ENCODE data around the gene DTD2. TPM values are rescaled to one million over a fixed set of nuclear protein-coding genes. Genes with fewer than 3 reads are reported as not detected.

The DTD2 gene
- 10 to 100 TPM; 12.7 to 14.9 TPM for total RNA-seq
- polyA plus RNA-seq (2013, experiment 1 of 2) = 19.2 TPM
- polyA plus RNA-seq (2013, experiment 2 of 2) = 16.2 TPM
- long read RNA-seq, experiment 1, partial matches to known transcripts = 0 of 2 reads
- long read RNA-seq, experiment 1, other reads (novel, unspliced or antisense) = 2 of 2 reads
- long read RNA-seq, experiment 2, transcript DTD2-203 (3 exons, 823 nt) = major isoform, 5 of 9 reads
- long read RNA-seq, experiment 2, partial matches to known transcripts = 0 of 9 reads
- long read RNA-seq, experiment 2, other reads (novel, unspliced or antisense) = 0 of 9 reads
- long read RNA-seq, experiment 3, transcript DTD2-203 (3 exons, 823 nt) = major isoform, 6 of 11 reads
- long read RNA-seq, experiment 3, partial matches to known transcripts = 0 of 11 reads
- long read RNA-seq, experiment 3, other reads (novel, unspliced or antisense) = 2 of 11 reads
- long read RNA-seq, experiment 4, partial matches to known transcripts = 0 of 2 reads
- long read RNA-seq, experiment 4, other reads (novel, unspliced or antisense) = 1 of 2 reads

DNA sequence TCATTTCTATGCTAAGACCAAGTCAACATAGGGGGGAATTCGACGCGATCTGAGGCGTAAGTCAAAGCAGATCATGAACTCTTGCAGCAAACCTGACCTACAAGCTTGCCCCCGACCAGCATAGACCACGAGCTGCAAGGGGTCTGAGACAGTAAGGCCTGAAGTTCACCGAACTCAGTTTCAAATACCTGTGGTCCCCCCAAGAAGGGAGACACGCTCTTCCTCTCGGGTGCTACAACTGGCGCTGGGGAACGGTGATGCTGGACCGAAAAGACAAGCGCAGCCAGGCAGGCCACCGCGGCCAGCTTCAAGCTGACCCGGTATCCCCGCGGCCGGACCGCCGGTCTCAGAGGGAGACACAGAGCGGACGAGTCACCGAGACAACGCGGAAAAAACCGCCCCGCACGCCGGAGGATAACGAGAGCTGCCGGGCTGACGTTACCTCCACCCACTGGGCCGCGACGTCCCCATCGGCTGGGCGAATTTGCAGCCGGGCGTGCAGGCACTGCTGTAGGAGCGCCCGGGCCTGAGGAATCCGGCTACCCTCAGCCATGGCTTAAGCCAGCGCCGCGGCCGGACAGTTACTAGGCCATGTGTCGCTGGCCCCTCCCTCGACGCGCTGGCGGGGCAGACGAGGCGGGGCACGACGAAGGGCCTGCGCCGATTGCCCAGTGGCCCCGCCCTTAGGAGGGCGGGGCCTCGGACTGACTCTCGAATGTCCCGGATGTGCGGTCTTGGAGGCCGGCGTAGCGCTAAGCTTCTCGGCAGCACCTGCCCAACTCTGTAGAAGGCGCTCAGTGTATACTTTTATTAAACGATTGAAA lies at the start of gene DTD2:
DTD2 (minus strand) TSS at position 666 of the 824 bp plus-strand sequence; CDS start at position 553, 113 bp downstream.
- Histone ChIP-seq H3K4me1 (ENCODE audit: control insufficient read depth, insufficient read depth, low read length) (no peaks in the 10 kb centered on the region), H3K27ac (ENCODE audit: low read depth, low read length) (peak within 1 kb of the TSS; percentile 80), H3K27me3 (ENCODE audit: control insufficient read depth, insufficient read depth, low read length, poor library complexity, severe bottlenecking) (no peaks in the 10 kb centered on the region), H3K9me3 (ENCODE audit: control insufficient read depth, low read length) (no peaks in the 10 kb centered on the region), H3K36me3 (ENCODE audit: control insufficient read depth, insufficient read depth, low read length) (peaks cover 10% of the 10 kb centered on the region), H3K9ac (ENCODE audit: extremely low read depth, low read length, poor library complexity, severe bottlenecking) (peak within 1 kb of the TSS; percentile 74), H3K4me3 (ENCODE audit: low read length) (peak within 1 kb of the TSS; percentile 83)
- Mint-ChIP-seq H3K36me3 (ENCODE audit: low read depth) (peaks cover 5% of the 10 kb centered on the region), H3K9me3 (no peaks in the 10 kb centered on the region), H3K4me1 (peaks cover 12% of the 10 kb centered on the region), H3K4me3 (peak within 1 kb of the TSS; percentile 94), H3K27me3 (ENCODE audit: insufficient read depth) (no peaks in the 10 kb centered on the region), H3K27ac (peak within 1 kb of the TSS; percentile 99)
- 0% methylated on average over 13 to 70 of the region's 70 CpGs for WGBS, 2 experiments (ENCODE audit: insufficient coverage in 1 of 2, insufficient read length in 1 of 2)
- DNase-seq = peak; percentile 97
- TF ChIP-seq, protein P1, sequence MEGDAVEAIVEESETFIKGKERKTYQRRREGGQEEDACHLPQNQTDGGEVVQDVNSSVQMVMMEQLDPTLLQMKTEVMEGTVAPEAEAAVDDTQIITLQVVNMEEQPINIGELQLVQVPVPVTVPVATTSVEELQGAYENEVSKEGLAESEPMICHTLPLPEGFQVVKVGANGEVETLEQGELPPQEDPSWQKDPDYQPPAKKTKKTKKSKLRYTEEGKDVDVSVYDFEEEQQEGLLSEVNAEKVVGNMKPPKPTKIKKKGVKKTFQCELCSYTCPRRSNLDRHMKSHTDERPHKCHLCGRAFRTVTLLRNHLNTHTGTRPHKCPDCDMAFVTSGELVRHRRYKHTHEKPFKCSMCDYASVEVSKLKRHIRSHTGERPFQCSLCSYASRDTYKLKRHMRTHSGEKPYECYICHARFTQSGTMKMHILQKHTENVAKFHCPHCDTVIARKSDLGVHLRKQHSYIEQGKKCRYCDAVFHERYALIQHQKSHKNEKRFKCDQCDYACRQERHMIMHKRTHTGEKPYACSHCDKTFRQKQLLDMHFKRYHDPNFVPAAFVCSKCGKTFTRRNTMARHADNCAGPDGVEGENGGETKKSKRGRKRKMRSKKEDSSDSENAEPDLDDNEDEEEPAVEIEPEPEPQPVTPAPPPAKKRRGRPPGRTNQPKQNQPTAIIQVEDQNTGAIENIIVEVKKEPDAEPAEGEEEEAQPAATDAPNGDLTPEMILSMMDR (conservative IDR thresholded peaks at IDR 0.05) = no peak

DNA sequence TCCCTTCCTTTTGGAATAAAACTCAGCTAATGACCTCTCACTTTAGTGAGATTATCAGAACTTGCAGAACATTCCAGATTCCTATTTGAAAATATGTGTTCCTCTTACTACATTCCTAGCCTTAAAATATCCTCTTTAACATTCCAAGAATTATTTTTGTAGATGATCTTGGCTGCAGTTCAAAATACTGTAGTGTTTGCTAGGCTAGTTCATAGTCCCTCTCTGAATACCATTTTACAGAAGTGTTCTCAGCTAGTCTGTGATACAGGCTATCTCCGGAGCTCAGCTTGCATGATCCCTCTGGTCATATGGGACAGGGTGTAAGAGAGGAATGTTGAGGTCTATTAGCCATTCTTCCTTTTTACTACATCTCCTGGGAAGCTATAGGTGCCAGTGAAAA lies 48.1 kb upstream of the DTD2 start:
- no peak overlapping the region for H3K27ac ChIP-seq (ENCODE audit: low read depth, low read length)
- no peaks in the 10 kb centered on the region for H3K4me1 ChIP-seq (ENCODE audit: control insufficient read depth, insufficient read depth, low read length)
- no peak overlapping the region for H3K4me3 ChIP-seq (ENCODE audit: low read length)
- H3K36me3 ChIP-seq (ENCODE audit: control insufficient read depth, insufficient read depth, low read length) = no peaks in the 10 kb centered on the region
- no peaks in the 10 kb centered on the region for H3K4me1 Mint-ChIP-seq
- TF ChIP-seq, protein P1 (conservative IDR thresholded peaks at IDR 0.05) = no peak
- H3K36me3 Mint-ChIP-seq (ENCODE audit: low read depth) = no peaks in the 10 kb centered on the region
- H3K27ac Mint-ChIP-seq = no peak overlapping the region
- H3K4me3 Mint-ChIP-seq = no peak overlapping the region
- H3K9me3 ChIP-seq (ENCODE audit: control insufficient read depth, low read length) = no peaks in the 10 kb centered on the region
- H3K9me3 Mint-ChIP-seq = no peaks in the 10 kb centered on the region
- H3K27me3 Mint-ChIP-seq (ENCODE audit: insufficient read depth) = no peaks in the 10 kb centered on the region
- H3K9ac ChIP-seq (ENCODE audit: extremely low read depth, low read length, poor library complexity, severe bottlenecking) = no peak overlapping the region
- DNase-seq = no peak
- WGBS, 2 experiments (ENCODE audit: insufficient coverage in 1 of 2, insufficient read length in 1 of 2) = 100% methylated on average over 1 of the region's 1 CpG; no CpG with 5 or more reads in 1 of the 2 experiments
- H3K27me3 ChIP-seq (ENCODE audit: control insufficient read depth, insufficient read depth, low read length, poor library complexity, severe bottlenecking) = no peaks in the 10 kb centered on the region

DNA sequence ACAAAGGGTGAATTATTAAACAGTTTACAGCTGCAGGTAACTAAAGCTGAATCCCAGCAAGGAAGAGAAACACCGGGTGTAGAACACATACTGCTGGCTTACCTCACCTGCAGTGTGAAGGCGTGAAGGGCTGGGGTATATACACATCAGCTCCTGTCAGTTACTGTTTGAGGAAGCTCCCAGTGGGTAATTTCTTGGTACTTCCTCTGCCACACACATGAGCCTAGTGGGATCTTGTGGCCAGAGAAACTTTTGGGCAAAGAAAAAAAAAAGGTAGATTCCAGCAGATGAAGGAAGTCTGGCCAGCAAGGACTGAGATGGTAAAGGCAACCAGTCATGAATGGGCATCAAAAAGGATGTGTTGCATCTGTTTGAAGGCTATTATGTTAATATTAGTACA lies 44.6 kb upstream of the DTD2 start:
- Histone ChIP-seq H3K9me3 (ENCODE audit: control insufficient read depth, low read length) (no peaks in the 10 kb centered on the region), H3K4me1 (ENCODE audit: control insufficient read depth, insufficient read depth, low read length) (no peaks in the 10 kb centered on the region), H3K36me3 (ENCODE audit: control insufficient read depth, insufficient read depth, low read length) (no peaks in the 10 kb centered on the region), H3K4me3 (ENCODE audit: low read length) (no peak overlapping the region), H3K27me3 (ENCODE audit: control insufficient read depth, insufficient read depth, low read length, poor library complexity, severe bottlenecking) (no peaks in the 10 kb centered on the region), H3K27ac (ENCODE audit: low read depth, low read length) (no peak overlapping the region), H3K9ac (ENCODE audit: extremely low read depth, low read length, poor library complexity, severe bottlenecking) (no peak overlapping the region)
- H3K27me3 Mint-ChIP-seq (ENCODE audit: insufficient read depth) = no peaks in the 10 kb centered on the region
- WGBS, 2 experiments (ENCODE audit: insufficient coverage in 1 of 2, insufficient read length in 1 of 2) = 88% methylated on average over 2 of the region's 2 CpGs; no CpG with 5 or more reads in 1 of the 2 experiments
- H3K27ac Mint-ChIP-seq = no peak overlapping the region
- H3K4me1 Mint-ChIP-seq = no peaks in the 10 kb centered on the region
- TF ChIP-seq, protein P1 (conservative IDR thresholded peaks at IDR 0.05) = no peak
- H3K4me3 Mint-ChIP-seq = no peak overlapping the region
- peaks cover 9% of the 10 kb centered on the region for H3K9me3 Mint-ChIP-seq
- H3K36me3 Mint-ChIP-seq (ENCODE audit: low read depth) = no peaks in the 10 kb centered on the region
- no peak for DNase-seq
